HG02885 (cell line): ENCODE measurements around the gene PKP4.
"Not testable (repeated sequence)": the region's sequence is repeated elsewhere in the genome, so short reads cannot be mapped to it uniquely, and the experiment has no call there.

Experiments used
- ATAC-seq: cut with Tn5 transposase; IDR thresholded peaks from one replicate; pipeline ENCODE4 v1.9.1; 2021; ENCODE audit warnings: mild to moderate bottlenecking; ENCODE audit not compliant: unreplicated experiment, poor library complexity

The PKP4 gene

DNA sequence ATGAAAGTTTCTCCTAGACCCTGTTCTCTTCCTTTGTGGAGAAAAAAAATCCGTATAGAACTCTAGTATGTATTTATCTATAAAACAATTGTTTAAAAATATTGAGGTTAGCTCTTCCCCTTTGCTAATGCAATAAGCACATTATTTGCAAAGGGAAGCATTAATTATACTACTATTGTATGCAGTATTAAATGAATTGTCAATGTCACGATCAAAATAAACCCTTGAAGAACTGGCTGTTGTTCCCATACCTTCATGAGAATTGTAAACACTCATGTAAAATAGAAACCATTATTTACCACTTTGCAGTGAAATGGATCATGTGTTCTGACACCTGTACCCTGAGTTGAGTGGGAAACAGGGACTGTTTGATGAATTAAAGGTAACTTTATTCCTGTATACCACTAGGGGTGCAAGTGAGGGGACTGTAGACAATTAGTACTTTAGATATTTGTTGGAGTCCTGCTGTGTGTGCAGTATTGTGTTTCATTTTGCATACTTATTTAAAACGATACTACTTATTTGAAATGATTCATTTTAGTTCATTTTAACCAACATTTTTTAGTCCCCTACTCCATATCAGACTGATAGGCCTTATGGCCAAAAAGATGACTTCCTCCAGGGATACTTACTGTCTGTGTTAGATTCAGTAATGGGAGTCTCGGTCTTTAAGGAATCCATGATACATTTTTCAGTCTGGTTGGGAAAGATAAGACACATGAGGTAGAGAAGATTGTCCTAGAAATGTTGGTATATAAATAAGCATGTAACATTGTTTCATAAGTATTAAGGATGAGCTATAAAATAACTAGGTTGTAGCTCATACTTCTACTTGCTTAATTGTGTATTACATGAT is 7.9 kb downstream of the PKP4 start:
- peak; percentile 73 for ATAC-seq

DNA sequence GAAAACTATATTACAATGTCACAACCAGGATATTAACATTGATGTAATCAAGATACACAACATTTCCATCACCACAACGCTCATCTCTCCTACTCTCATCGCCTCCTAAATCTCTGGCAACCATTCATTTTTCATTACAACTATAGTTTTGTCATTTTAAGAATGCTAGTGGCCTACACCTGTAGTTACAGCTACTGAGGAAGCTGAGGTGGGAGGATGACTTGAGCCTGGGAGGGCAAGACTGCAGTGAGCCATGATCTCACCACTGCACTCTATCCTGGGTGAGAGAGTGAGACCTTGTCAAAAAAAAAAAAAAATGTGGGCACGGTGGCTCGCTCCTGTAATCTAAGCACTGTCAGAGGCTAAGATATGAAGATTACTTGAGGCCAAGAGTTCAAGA is 10.5 kb downstream of the PKP4 start:
- ATAC-seq = no peak

DNA sequence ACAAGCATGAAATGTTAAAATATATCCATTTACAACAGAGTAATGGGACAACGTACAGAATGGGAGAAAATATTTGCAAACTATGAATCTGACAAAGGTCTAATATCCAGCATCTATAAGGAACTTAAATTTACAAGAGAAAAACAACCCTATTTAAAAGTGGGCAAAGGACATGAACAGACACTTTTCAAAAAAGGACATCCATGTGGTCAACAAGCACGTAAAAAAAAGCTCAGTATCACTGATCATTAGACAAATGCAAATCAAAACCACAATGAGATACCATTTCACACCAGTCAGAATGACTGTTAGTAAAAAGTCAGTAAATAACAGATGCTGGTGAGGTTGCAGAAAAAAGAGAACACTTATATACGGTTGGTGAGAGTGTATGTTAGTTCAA is 16.1 kb downstream of the PKP4 start:
- ATAC-seq = not testable (repeated sequence)

DNA sequence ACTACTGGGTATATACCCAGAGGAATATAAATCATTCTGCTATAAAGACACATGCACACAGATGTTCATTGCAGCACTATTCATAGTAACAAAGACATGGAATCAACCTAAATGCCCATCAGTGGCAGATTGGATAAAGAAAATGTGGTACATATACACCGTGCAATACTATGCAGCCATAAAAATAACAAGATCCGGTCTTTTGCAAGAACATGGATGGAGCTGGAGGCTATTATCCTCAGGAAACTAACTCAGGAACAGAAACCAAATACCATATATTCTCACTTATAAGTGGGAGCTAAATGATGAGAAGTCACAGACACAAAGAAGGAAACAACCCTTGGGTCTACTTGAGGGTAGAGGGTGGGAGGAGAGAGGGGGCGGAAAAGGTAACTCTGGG is 16.5 kb downstream of the PKP4 start:
- not testable (repeated sequence) for ATAC-seq

DNA sequence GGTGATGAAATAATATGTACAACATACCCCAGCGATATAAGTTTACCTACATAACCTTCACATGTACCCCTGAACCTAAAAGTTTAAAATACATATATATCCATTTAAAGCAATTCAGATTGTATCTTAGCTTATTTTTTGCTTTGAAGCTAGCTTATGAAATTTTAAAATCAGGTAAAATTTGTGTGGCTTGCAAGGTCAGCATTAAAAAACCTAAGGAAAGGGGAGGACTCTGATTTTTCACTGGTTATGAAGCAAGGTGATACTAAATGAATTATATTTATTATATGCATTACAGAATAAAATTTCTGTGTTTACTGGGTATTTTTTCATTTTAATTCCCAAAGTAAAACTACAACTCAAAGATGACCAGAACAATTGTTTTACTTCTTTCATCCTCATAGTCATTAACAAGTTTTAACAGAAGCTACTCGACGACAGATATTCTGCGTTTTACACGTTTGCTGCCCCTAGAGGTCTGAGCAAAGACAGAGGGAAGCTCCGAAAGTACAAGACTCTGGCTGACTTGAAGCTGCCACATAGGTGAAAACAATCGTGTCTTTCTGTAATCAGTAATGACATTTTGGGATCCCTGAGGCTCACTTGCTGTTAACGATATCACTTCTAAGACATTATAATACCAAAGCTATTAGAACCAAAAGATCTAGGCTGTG is 17.1 kb downstream of the PKP4 start:
- no peak for ATAC-seq

DNA sequence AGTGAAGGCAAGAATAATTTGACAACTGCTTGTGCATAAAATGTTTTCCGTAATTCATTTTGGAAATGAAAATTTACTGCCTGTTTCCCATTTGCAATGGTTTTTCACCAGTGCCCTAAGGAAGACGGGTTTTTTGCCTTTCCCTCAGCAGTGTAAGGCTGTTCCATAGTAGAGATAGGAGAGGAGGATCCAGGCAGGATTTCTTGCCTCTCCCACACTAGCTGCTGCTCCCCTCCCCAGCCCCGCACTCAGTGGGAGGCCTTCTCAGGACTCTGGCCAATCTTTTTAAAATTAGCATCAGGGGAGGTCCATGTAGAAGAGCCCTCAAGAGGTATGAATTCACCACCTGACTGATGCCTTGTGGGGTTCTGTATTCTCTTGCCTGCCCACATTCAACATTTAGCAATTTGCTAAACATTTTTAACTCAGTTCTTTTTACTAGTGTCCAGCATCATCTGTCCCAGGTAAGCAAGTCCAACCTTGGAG is 17.8 kb downstream of the PKP4 start:
- ATAC-seq = not testable (repeated sequence)

DNA sequence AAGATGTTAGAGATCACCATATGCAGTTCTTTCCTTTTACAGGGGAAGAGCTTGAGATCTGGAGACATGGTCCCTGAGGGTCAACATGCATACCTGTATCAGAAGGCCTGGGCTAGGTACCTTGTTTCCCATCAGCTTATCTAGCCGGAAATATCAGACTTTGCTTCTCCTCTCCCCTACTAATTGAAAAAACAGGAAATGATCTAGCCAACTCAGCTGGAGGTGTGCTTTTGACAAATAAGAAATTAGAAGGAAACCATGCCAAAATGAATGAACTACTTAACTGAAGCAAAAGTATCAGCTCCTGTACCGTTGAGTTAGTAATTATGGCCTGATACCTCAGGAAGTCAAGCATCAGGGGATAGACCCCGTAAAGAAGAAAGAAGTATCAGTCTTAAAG is 20.4 kb downstream of the PKP4 start:
- ATAC-seq = no peak

DNA sequence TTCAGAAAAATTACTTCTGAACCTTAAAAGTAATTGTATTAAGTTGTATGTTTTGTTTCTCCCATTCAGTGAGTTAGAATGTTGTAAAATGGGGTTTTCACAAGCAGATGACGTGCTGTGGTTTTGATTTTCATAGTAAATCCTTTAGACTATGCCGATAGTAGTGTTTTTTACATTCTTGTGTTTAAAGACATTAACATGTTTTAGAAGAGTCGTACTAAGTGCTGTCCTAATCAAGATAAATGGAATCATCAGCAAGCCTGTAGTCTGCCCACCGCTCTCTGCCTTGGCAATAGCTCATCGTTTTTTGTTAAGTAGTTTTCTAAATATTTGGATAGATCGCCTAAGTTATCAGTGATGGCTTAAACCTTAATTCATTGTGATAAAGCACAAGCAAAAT is 21.5 kb downstream of the PKP4 start:
- ATAC-seq = no peak

DNA sequence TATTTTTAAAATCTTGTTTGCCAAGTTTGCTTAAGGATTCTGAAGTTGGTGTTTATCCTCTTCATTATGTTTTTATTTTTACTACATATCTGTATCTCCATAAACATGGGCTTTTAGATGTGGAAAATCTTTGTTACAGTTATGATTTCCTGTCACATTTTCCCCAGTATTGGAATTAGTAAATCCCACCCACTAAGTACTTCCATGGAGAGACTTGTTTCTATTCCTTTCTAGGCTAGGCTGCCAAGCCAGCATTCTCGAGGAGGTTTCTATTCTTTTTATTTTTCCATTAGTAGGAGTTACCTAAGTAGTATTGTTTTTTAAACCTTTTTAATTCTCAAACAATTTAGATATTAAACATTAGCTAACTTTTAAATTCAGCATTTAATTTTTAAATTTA is 22.1 kb downstream of the PKP4 start:
- no peak for ATAC-seq

DNA sequence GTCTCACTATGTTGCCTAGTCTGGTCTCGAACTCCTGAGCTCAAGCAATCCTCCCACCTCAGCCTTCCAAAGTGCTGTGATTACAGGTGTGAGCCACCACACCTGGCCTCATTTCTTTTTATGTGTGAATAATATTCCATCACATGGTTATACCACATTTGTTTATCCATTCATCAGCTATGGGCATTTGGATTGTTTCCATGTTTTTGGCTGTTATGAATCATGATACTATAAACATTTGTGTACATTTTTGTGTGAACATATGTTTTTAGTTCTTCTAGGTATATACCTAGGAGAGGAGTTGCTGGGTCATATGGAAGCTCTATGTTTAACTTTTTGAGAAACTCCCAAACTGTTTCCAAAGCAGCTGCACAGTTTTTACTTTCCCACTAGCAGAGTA is 24.4 kb downstream of the PKP4 start:
- no peak for ATAC-seq

DNA sequence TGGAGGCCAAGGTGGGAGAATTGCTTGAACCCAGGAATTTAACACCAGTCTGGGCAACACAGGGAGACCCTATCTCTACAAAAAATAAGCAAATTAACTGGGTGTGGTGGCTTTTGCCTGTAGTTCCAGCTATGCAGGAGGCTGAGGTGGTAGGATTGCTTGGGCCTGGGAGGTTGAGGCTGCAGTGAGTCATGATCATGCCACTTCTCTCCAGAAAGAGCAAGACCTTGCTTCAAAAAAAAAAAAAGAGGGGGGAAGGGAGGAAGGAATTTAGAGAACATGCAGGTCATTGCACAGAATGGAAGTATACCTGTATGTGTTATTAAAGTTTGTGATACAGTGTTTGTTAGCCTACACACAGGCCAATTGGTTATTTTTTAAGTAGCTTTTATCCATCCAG is 25.8 kb downstream of the PKP4 start:
- ATAC-seq = no peak

DNA sequence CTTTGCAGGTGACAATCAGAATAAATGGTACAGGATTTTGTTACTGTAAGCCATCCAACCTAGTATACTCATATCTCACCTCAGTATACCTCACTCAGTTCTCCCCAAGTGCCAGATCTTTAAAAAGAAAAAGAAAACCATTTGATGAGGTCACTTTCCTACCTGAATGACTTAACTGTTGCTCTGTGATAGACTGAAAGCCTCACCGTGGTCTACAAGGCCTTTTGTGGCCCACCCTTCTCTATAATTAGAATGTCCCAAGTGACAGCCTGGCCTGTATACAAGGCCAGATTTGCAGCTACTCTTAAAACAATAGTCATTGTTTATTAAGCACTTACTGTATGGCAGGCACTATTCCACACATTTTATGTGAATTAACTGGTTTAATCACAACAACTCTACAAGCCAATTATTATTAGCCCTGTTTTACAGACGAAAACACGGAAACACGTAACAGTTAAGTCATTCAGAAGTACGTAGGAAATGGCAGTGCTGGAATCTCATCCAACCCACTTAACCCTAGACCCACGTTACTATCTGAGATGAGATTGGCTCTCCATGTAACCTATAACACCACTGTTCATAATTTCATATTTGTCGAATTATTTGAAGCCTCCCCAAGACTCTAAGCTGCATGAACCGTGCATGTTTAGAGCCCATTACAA is 28.3 kb downstream of the PKP4 start:
- ATAC-seq = peak; percentile 86

DNA sequence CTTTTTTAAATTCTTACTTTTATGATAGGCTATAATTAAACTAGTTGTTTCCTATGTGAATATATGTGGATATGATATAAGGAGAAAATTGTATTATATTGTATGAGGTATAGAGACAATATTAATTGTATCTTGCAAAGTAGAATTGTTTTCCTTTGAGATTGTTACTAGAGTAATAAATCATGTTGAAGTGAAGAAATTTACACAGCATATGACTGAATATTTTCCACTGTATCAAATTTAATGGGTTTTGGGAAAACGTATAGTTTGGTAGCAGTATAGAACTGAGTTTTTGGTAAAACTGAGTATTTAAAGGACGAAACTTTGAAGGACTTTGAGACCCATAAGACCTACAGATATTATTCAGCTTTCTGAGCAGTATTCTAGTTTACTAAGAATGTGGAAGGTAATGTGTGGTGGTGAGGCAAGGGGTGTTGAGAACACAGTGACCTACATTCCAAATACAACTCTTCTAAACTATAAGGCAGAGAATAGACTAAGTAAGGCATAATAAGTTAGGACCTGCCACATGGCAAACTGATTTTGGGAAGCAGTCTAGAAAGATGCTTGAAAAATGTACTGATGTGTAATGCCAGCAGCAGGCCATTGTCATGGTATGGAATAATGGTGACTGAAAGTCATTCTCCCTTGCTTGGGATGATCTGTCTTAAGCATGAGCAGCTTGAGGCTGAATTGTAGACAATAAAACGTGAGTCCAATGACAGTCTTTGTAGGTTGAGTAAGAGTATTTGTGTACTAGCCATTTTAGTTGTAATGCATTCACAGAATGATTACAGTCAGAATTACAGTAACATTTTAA is 29.6 kb downstream of the PKP4 start:
- ATAC-seq = no peak

DNA sequence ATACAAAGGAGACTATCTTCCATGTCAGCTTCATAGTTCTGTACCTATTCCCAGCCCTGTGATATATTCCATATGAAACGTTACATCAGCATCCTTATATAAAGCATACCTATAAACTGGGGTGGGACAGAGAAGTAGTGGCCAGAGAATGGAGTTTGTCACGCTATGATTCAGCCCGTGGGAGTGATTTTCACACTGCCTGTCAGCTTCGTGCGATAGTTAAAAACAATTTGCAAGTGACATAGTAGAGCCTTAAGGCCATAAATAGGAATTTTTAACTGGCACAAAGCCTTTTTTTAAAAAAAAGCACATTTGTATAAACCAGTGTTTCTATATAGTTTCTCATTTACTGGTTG is 30.2 kb downstream of the PKP4 start:
- ATAC-seq = no peak

DNA sequence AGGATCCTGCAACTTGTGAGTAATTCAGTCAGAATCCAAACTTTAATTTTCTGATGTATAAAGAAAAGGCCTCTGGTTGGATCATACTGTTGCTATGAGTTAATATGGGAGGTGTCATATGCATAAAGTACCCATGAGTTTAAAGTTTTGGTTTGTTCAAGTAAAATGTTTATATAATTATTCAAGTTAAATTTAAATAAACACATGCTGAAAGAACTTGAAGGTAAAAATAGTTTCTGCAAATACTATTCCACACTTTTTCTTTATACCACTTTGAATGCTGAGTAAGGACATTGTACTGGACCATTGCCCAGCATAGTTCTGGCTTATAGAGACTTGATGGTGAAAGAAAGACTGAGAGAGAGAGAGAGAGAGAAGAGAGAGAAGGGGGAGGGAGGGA is 30.7 kb downstream of the PKP4 start:
- no peak for ATAC-seq

DNA sequence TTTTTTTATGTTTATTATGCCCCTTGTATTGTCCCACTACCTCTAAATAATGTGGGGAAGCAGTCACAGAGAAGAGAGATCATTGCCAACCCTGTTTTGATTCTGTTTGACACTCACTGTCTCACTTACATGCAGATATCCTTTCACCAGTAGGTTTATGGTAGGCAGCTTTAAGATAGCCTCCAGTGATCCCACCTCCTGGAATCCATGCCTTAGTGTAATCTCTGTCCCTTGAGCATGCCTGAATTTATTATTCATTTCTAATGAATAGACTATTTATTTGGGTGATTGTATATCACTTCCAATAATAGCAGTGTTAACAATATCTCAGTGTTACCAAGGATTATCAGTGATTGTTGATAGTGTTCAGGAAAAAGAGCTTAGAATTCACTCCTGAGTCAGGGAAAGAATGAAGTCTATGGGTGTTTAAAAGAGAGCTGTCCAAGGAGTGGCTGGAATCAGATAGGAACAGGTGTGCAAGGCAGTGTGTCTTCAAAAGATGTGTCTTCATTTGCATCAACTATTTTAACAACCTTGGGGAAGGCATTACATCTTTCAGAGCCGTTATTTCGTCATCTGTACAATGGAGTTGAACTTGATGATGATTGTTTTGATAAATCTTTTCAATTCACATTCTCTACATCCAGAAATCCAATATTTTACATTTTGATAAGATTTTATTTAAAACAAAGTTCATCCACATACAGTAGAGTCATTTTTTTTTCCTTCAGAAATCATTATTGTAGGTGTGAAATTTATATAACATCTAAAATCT is 31.9 kb downstream of the PKP4 start:
- no peak for ATAC-seq

DNA sequence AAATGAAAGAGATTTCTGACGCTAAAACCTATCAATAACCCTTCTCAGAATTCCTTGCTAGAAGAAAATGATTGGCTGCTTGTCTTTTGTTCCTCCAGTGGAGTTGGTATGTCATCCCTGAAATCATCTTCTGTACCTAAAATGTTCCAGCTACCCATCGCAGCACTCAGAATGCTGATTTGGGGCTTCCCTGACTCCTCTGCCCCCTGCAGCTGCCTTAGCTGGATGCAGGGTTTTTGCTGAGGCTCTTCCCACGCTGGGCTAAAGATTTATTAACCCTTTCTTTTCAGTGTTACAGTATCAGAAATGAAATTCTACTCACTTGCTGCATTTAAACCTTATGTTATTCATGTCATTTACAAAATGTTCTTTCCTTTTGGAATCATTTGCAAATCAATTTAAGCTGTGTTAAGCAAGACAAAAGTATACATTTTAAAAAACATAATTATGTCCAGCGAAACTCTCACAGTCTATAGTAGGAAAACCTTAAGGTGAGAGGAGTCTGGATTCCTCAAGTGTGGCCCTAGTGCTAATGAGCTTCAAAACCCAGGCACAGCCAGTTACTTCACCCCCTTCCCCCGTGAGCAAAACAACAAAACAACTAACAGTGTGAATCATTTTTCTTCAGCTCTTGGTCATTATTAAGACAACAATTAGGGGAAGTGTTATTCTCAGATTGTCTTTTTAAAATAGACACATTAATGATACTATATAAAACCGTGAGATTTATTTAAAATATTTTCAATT is 32.8 kb downstream of the PKP4 start:
- no peak for ATAC-seq

DNA sequence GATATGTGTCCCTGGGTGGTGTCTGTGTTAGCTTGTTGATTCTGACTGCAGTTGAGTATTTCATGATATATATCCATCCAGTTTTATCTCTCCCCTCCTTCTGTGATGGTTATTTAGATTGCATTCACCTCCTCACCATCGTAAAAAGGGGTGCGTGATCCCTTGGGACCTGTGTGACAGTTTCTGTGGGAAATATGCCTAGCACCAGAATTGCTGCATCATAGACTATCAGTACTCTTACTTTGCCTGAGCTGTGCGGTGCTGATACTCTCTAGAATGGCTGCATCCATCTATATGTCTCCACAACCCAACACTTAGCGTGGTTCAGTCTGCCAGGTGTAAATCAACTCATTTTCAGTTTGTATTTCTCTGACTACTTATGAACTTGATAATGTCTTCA is 34.3 kb downstream of the PKP4 start:
- no peak for ATAC-seq

DNA sequence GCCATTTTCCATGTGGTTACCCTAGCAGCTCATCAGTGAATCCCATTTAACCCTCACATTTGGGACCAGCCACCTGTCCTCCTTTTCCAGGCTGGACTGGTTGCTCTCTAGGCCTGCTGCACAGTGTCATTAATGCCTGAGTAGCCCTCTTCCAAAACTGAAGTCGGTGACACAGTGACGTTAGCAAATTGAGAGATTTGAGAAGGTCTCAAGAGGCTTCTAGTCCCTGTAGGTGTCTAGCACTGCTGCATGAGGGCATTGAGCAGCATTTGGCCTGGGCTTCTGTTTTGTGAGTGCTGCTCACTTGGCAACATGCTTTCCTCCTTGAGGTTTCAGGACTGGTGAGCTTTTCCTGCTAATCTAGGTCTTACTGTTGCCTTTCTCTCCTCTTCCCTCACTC is 36.7 kb downstream of the PKP4 start:
- ATAC-seq = no peak
